HCT116 (cell line): ENCODE data around the gene MYRF. TPM values are rescaled to one million over a fixed set of nuclear protein-coding genes. Genes with fewer than 3 reads are reported as not detected.

ENCODE experiments used
- ATAC-seq: fragments of 200-7000 bp; cut with Tn5 transposase; 2 replicates; pipeline ENCODE4 v1.9.1; 2020; ENCODE audit warnings: mild to moderate bottlenecking, moderate library complexity
- BruUV-seq: library from RNA; stranded (reverse); fragments of 400-500 nt; replicated peaks from 2 replicates; lab custom pipeline; 2021; lab: Mats Ljungman, UMichigan
- CTCF ChIA-PET: fragments of 300-600 bp; sonication (Branson Sonifier 250); formaldehyde crosslinking; loops from one replicate; lab custom pipeline; 2021; ENCODE audit warnings: antibody characterized with exemption; lab: Charles Lee
- POLR2A ChIA-PET: fragments of 300-600, 350-600 bp; sonication (Branson Sonifier 250); formaldehyde crosslinking; loops from one replicate; lab custom pipeline; 2021; ENCODE audit warnings: antibody characterized with exemption; lab: Charles Lee
- RAD21 ChIA-PET, 2 experiments: fragments of 300-600 bp; sonication (Branson Sonifier 250); formaldehyde crosslinking; loops; one replicate each; lab custom pipeline; 2023; ENCODE audit warnings: low total read pairs in 2 of 2; ENCODE audit not compliant: uncharacterized antibody in 2 of 2, unreplicated experiment in 2 of 2, low non-redundant PET in 1 of 2; lab: Charles Lee
- DNase-seq: peaks from one replicate; pipeline ENCODE4 v3.0.0-alpha.2; 2010; ENCODE audit warnings: low read depth, low spot score
- H2AFZ ChIP-seq: fragments of 200-600 bp; shearing (Covaris generic), sonication (generic); 2 replicates; pipeline ENCODE4 v1.6.1; 2017; ENCODE audit warnings: low read depth, mixed run types, mixed read lengths, antibody characterized with exemption, low read length; ENCODE audit not compliant: poor library complexity, severe bottlenecking
- H3K27ac ChIP-seq: 2 replicates; pipeline ENCODE4 v1.5.1; 2012; ENCODE audit warnings: low read depth, low read length
- H3K27me3 ChIP-seq: fragments of 200-600 bp; sonication (generic); 2 replicates; pipeline ENCODE4 v1.6.1; 2016; ENCODE audit warnings: mixed run types, low read length, mixed read lengths; ENCODE audit not compliant: insufficient read depth
- H3K36me3 ChIP-seq, 2 experiments: fragments of 200-500 bp in 1 of 2; fragments of 200-600 bp in 1 of 2; sonication (Bioruptor generic) in 1 of 2; sonication (generic) in 1 of 2; 2 replicates each; pipeline versions ENCODE4 v1.5.1 to v1.6.1; 2014 to 2016; ENCODE audit warnings: low read length in 2 of 2, inconsistent platforms in 1 of 2, mixed read lengths in 1 of 2, mixed run types in 1 of 2; ENCODE audit not compliant: insufficient read depth in 2 of 2, control insufficient read depth in 1 of 2
- H3K4me1 ChIP-seq, 2 experiments: fragments of 200-600 bp in 1 of 2; sonication (generic) in 1 of 2; 2 replicates each; pipeline versions ENCODE4 v1.5.1 to v1.6.1; 2012 to 2017; ENCODE audit warnings: low read length in 2 of 2, inconsistent platforms in 1 of 2, mild to moderate bottlenecking in 1 of 2, mixed read lengths in 1 of 2, mixed run types in 1 of 2, moderate library complexity in 1 of 2; ENCODE audit not compliant: insufficient read depth in 2 of 2, control insufficient read depth in 1 of 2
- H3K4me2 ChIP-seq: fragments of 200-600 bp; sonication (generic); 2 replicates; pipeline ENCODE4 v1.6.1; 2017; ENCODE audit warnings: mixed run types, low read length, mixed read lengths
- H3K4me3 ChIP-seq, 2 experiments: fragments of 200-600 bp in 1 of 2; sonication (generic) in 1 of 2; replicated peaks in 1 of 2; 2 replicates each; pipeline ENCODE4 v1.5.1; 2011 to 2016; ENCODE audit warnings: low read length in 2 of 2, control low read depth in 1 of 2, low read depth in 1 of 2, mild to moderate bottlenecking in 1 of 2, mixed read lengths in 1 of 2, mixed run types in 1 of 2
- H3K79me2 ChIP-seq: fragments of 200-600 bp; sonication (generic); 2 replicates; pipeline ENCODE4 v1.6.1; 2017; ENCODE audit warnings: mild to moderate bottlenecking, mixed run types, low read length, moderate library complexity, mixed read lengths; ENCODE audit not compliant: insufficient read depth
- H3K9ac ChIP-seq: fragments of 200-600 bp; sonication (generic); 2 replicates; pipeline ENCODE4 v1.6.1; 2016; ENCODE audit warnings: low read length, mixed read lengths
- H3K9me2 ChIP-seq: fragments of 200-600 bp; sonication (generic), shearing (Covaris generic); 2 replicates; pipeline ENCODE4 v1.6.1; 2017; ENCODE audit warnings: mixed run types, mild to moderate bottlenecking, moderate library complexity; ENCODE audit not compliant: insufficient read depth
- H3K9me3 ChIP-seq, 2 experiments: fragments of 200-500 bp in 1 of 2; fragments of 200-600 bp in 1 of 2; sonication (Bioruptor generic) in 1 of 2; sonication (generic) in 1 of 2; 2 replicates each; pipeline ENCODE4 v1.6.1; 2014 to 2017; ENCODE audit warnings: low read length in 2 of 2, mixed read lengths in 2 of 2, inconsistent platforms in 1 of 2, low read depth in 1 of 2, mild to moderate bottlenecking in 1 of 2, mixed run types in 1 of 2, moderate library complexity in 1 of 2; ENCODE audit not compliant: control insufficient read depth in 1 of 2, insufficient read depth in 1 of 2
- H4K20me1 ChIP-seq: fragments of 200-600 bp; sonication (generic), shearing (Covaris generic); 2 replicates; pipeline ENCODE4 v1.6.1; 2017; ENCODE audit warnings: mixed run types, mild to moderate bottlenecking, moderate library complexity; ENCODE audit not compliant: insufficient read depth
- CBX3 ChIP-seq: IDR thresholded peaks from 2 replicates; pipeline ENCODE4 v1.6.1; 2012; ENCODE audit warnings: low read depth
- CTCF ChIP-seq, 3 experiments: fragments of 200-600 bp in 1 of 3; sonication (generic) in 1 of 3; IDR thresholded peaks in 2 of 3; conservative IDR thresholded peaks in 1 of 3; 2 replicates each; pipeline ENCODE4 v1.5.1; 2012 to 2017; ENCODE audit warnings: low read depth in 2 of 3, low read length in 2 of 3, antibody characterized with exemption in 1 of 3, borderline replicate concordance in 1 of 3, control low read depth in 1 of 3, mild to moderate bottlenecking in 1 of 3, mixed read lengths in 1 of 3, mixed run types in 1 of 3, moderate library complexity in 1 of 3; ENCODE audit not compliant: insufficient read depth in 1 of 3
- EGR1 ChIP-seq: IDR thresholded peaks from 2 replicates; pipeline ENCODE4 v1.6.1; 2012; ENCODE audit warnings: low read depth
- ELF1 ChIP-seq: IDR thresholded peaks from 2 replicates; pipeline ENCODE4 v1.6.1; 2012; ENCODE audit warnings: low read depth, borderline replicate concordance
- EZH2 ChIP-seq: fragments of 200-600 bp; sonication (generic); IDR thresholded peaks from 2 replicates; pipeline ENCODE4 v1.6.1; 2017; ENCODE audit warnings: antibody characterized with exemption, mixed run types
- EZH2phosphoT487 ChIP-seq: fragments of 200-600 bp; IDR thresholded peaks from 2 replicates; pipeline ENCODE4 v1.6.1; 2018; ENCODE audit warnings: antibody characterized with exemption, borderline replicate concordance
- FOSL1 ChIP-seq: IDR thresholded peaks from 2 replicates; pipeline ENCODE4 v1.6.1; 2012; ENCODE audit warnings: low read depth
- POLR2A ChIP-seq: IDR thresholded peaks from 2 replicates; pipeline ENCODE4 v1.7.0; 2011; ENCODE audit warnings: borderline replicate concordance; ENCODE audit not compliant: insufficient read depth, insufficient read length; ENCODE audit errors: extremely low read depth
- RAD21 ChIP-seq: IDR thresholded peaks from 2 replicates; pipeline ENCODE4 v1.6.1; 2012; ENCODE audit warnings: low read depth, mild to moderate bottlenecking
- REST ChIP-seq: IDR thresholded peaks from 2 replicates; pipeline ENCODE4 v1.6.1; 2012; ENCODE audit warnings: low read depth
- SIN3A ChIP-seq: IDR thresholded peaks from 2 replicates; pipeline ENCODE4 v1.6.1; 2012; ENCODE audit warnings: low read depth
- SP1 ChIP-seq: IDR thresholded peaks from 2 replicates; pipeline ENCODE4 v1.6.1; 2012; ENCODE audit warnings: low read depth
- SRF ChIP-seq: IDR thresholded peaks from 2 replicates; pipeline ENCODE4 v1.6.1; 2012; ENCODE audit warnings: low read depth
- TCF7L2 ChIP-seq: IDR thresholded peaks from 2 replicates; pipeline ENCODE4 v1.7.0; 2011; ENCODE audit warnings: borderline replicate concordance, inconsistent platforms; ENCODE audit not compliant: insufficient read depth, insufficient read length; ENCODE audit errors: extremely low read depth
- YY1 ChIP-seq: IDR thresholded peaks from 2 replicates; pipeline ENCODE4 v1.6.1; 2011; ENCODE audit warnings: low read length, low read depth, moderate library complexity, mild to moderate bottlenecking; ENCODE audit not compliant: insufficient replicate concordance; ENCODE audit errors: extremely low read depth
- ZBTB33 ChIP-seq: IDR thresholded peaks from 2 replicates; pipeline ENCODE4 v1.6.1; 2011; ENCODE audit warnings: mild to moderate bottlenecking, low read length, moderate library complexity; ENCODE audit not compliant: insufficient replicate concordance; ENCODE audit errors: extremely low read depth
- ZFX ChIP-seq: fragments of 450-650 bp; IDR thresholded peaks from 2 replicates; pipeline ENCODE4 v1.6.1; 2017
- intact Hi-C: fragments of 100-400 bp; cut with micrococcal nuclease; formaldehyde crosslinking; loops from 2 replicates; pipeline ENCODE4 v1.10.0; 2022
- total RNA-seq: library from RNA; stranded (reverse); gene quantifications from one replicate; pipeline ENCODE4 v1.2.1, GENCODE V29; 2021; ENCODE audit not compliant: unreplicated experiment

MYRF gene
- total RNA-seq, 1 experiment from 2014 or later: 52.3 TPM

- H3K4me3 ChIP-seq: no peak overlapping the region
- no peak overlapping the region for H3K4me2 ChIP-seq
- CTCF ChIA-PET: interaction anchor here (1.3 kb wide), 1 partner anchor 22 kb away, joined by 5 read pairs; no protein-coding TSS in a partner anchor
- H3K9ac ChIP-seq: no peak overlapping the region
- DNase-seq: no peak
- RAD21 ChIA-PET: no interaction called here
- BruUV-seq: no TSS peak
- TF ChIP-seq EZH2 (no peak), ZFX (no peak), FOSL1 (no peak), REST (no peak), POLR2A (no peak), RAD21 (no peak), EGR1 (no peak), YY1 (no peak), SIN3A (no peak), TCF7L2 (no peak), SRF (no peak), CTCF (IDR thresholded peaks at IDR 0.05 in 2 of 3, conservative IDR thresholded peaks at IDR 0.05 in 1 of 3; ENCODE audit: borderline replicate concordance in 1 of 3, insufficient read depth in 1 of 3, low read depth in 2 of 3, low read length in 2 of 3) (no peak), SP1 (no peak), ZBTB33 (no peak), ELF1 (no peak), CBX3 (no peak), EZH2phosphoT487 (no peak)
- no peak for ATAC-seq
- H3K9me2 ChIP-seq: no peaks in the 10 kb centered on the region
- H2AFZ ChIP-seq: no peak overlapping the region
- H3K9me3 ChIP-seq: no peaks in the 10 kb centered on the region
- no peaks in the 10 kb centered on the region for H3K79me2 ChIP-seq
- no peaks in the 10 kb centered on the region for H3K27me3 ChIP-seq
- peaks cover 2 to 4% of the 10 kb centered on the region in 2 experiments; a peak in 2 of 4 replicates for H3K4me1 ChIP-seq
- no peaks in the 10 kb centered on the region for H4K20me1 ChIP-seq
- H3K27ac ChIP-seq: no peak overlapping the region
- POLR2A ChIA-PET: no interaction called here
- no peaks in the 10 kb centered on the region for H3K36me3 ChIP-seq
- intact Hi-C loops: no loop called here
These were observed 41.4 kb upstream of the MYRF start for GRCh38 chr11:61711037-61711436.
